Caco-2 (cell line): ENCODE results near the gene ATP9B. TPM values are rescaled to one million over a fixed set of nuclear protein-coding genes. Genes with fewer than 3 reads are reported as not detected.

Experiments used
- BruUV-seq: library from RNA; stranded (reverse); fragments of 400-500 nt; replicated peaks from 2 replicates; lab custom pipeline; 2021; lab: Mats Ljungman, UMichigan
- CTCF ChIA-PET: fragments of 300-600 bp; sonication (Branson Sonifier 250); formaldehyde crosslinking; loops from one replicate; lab custom pipeline; 2022; ENCODE audit warnings: antibody characterized with exemption; lab: Charles Lee
- POLR2A ChIA-PET: fragments of 300-600 bp; sonication (Branson Sonifier 250); formaldehyde crosslinking; loops from one replicate; lab custom pipeline; 2022; ENCODE audit warnings: antibody characterized with exemption; lab: Charles Lee
- DNase-seq, 2 experiments: peaks; one replicate each; pipeline versions ENCODE4 v3.0.0 to v3.0.0-alpha.2; 2020 to 2022
- H3K27me3 ChIP-seq: replicated peaks from 2 replicates; pipeline ENCODE4 v1.6.0; 2011; ENCODE audit warnings: low read length; ENCODE audit not compliant: control insufficient read depth, insufficient read depth
- H3K36me3 ChIP-seq: 2 replicates; pipeline ENCODE4 v1.5.1; 2011; ENCODE audit warnings: low read length; ENCODE audit not compliant: control insufficient read depth, insufficient read depth
- H3K4me1 ChIP-seq: fragments of 250-450 bp; sonication (Bioruptor Pico); 2 replicates; pipeline ENCODE4 v1.5.1; 2020; ENCODE audit warnings: mild to moderate bottlenecking
- H3K4me3 ChIP-seq: 2 replicates; pipeline ENCODE4 v1.5.1; 2011; ENCODE audit warnings: low read depth, mild to moderate bottlenecking, control low read depth, low read length
- H3K9me3 ChIP-seq: fragments of 250-450 bp; sonication (Bioruptor Pico); 2 replicates; pipeline ENCODE4 v1.5.1; 2020; ENCODE audit warnings: mild to moderate bottlenecking, moderate library complexity
- H3K27ac Mint-ChIP-seq: one replicate; pipeline ENCODE4 v1.8.0; 2022; ENCODE audit warnings: mixed read lengths; ENCODE audit not compliant: unreplicated experiment
- H3K27me3 Mint-ChIP-seq: one replicate; pipeline ENCODE4 v1.8.0; 2022; ENCODE audit warnings: mixed read lengths; ENCODE audit not compliant: insufficient read depth, unreplicated experiment
- H3K36me3 Mint-ChIP-seq: one replicate; pipeline ENCODE4 v1.8.0; 2022; ENCODE audit warnings: mild to moderate bottlenecking, mixed read lengths; ENCODE audit not compliant: insufficient read depth, unreplicated experiment
- H3K4me1 Mint-ChIP-seq: one replicate; pipeline ENCODE4 v1.8.0; 2022; ENCODE audit warnings: low read depth, mixed read lengths; ENCODE audit not compliant: unreplicated experiment
- H3K4me3 Mint-ChIP-seq: one replicate; pipeline ENCODE4 v1.8.0; 2022; ENCODE audit warnings: mild to moderate bottlenecking, moderate library complexity, mixed read lengths; ENCODE audit not compliant: unreplicated experiment
- H3K9me3 Mint-ChIP-seq: one replicate; pipeline ENCODE4 v1.8.0; 2022; ENCODE audit warnings: mixed read lengths; ENCODE audit not compliant: unreplicated experiment
- CTCF ChIP-seq, 2 experiments: fragments of 200-600 bp in 1 of 2; IDR thresholded peaks; 1 replicate in 1 of 2; 2 replicates in 1 of 2; pipeline versions ENCODE4 v1.5.1 to v1.8.0; 2011 to 2022; ENCODE audit warnings: antibody characterized with exemption in 1 of 2, control low read depth in 1 of 2, inconsistent platforms in 1 of 2, low read depth in 1 of 2, low read length in 1 of 2, mild to moderate bottlenecking in 1 of 2, moderate library complexity in 1 of 2; ENCODE audit not compliant: insufficient read depth in 1 of 2, severe bottlenecking in 1 of 2, unreplicated experiment in 1 of 2
- intact Hi-C: fragments of 100-400 bp; cut with micrococcal nuclease; formaldehyde crosslinking; loops from one replicate; pipeline ENCODE4 v1.10.0; 2022; ENCODE audit not compliant: unreplicated experiment
- total RNA-seq: library from RNA; stranded (reverse); gene quantifications from 2 replicates; pipeline ENCODE4 v1.2.3, GENCODE V29; 2022

Gene ATP9B
- total RNA-seq, 1 experiment from 2014 or later, result 15.8 TPM

- Histone ChIP-seq H3K27me3 (no peaks in the 10 kb centered on the region), H3K36me3 (no peaks in the 10 kb centered on the region), H3K4me3 (no peak overlapping the region), H3K9me3 (no peaks in the 10 kb centered on the region), H3K4me1 (no peaks in the 10 kb centered on the region)
- no TSS peak for BruUV-seq
- ChIA-PET CTCF (no interaction called here), POLR2A (no interaction called here)
- no peaks in the 10 kb centered on the region for H3K4me1 Mint-ChIP-seq
- H3K36me3 Mint-ChIP-seq, result no peaks in the 10 kb centered on the region
- H3K9me3 Mint-ChIP-seq, result no peaks in the 10 kb centered on the region
- H3K27ac Mint-ChIP-seq, result no peak overlapping the region
- H3K4me3 Mint-ChIP-seq, result no peak overlapping the region
- intact Hi-C loops, result no loop called here
- no peak for DNase-seq
- H3K27me3 Mint-ChIP-seq, result no peaks in the 10 kb centered on the region
- TF ChIP-seq CTCF (IDR thresholded peaks at IDR 0.05; ENCODE audit: insufficient read depth in 1 of 2, low read depth in 1 of 2, low read length in 1 of 2, severe bottlenecking in 1 of 2, unreplicated experiment in 1 of 2), result no peak
Observed at GRCh38 chr18:79257480-79257879, 188.3 kb downstream of the ATP9B start.

- H3K36me3 Mint-ChIP-seq, result no peaks in the 10 kb centered on the region
- POLR2A ChIA-PET, result no interaction called here
- CTCF ChIA-PET, result no interaction called here
- H3K27me3 Mint-ChIP-seq, result no peaks in the 10 kb centered on the region
- no peak overlapping the region for H3K27ac Mint-ChIP-seq
- H3K9me3 ChIP-seq, result no peaks in the 10 kb centered on the region
- H3K36me3 ChIP-seq, result no peaks in the 10 kb centered on the region
- H3K4me3 Mint-ChIP-seq, result no peak overlapping the region
- no TSS peak for BruUV-seq
- no peaks in the 10 kb centered on the region for H3K9me3 Mint-ChIP-seq
- H3K4me3 ChIP-seq, result no peak overlapping the region
- intact Hi-C loops, result no loop called here
- no peak for TF ChIP-seq CTCF (IDR thresholded peaks at IDR 0.05; ENCODE audit: insufficient read depth in 1 of 2, low read depth in 1 of 2, low read length in 1 of 2, severe bottlenecking in 1 of 2, unreplicated experiment in 1 of 2)
- H3K4me1 ChIP-seq, result no peaks in the 10 kb centered on the region
- H3K27me3 ChIP-seq, result no peaks in the 10 kb centered on the region
- H3K4me1 Mint-ChIP-seq, result no peaks in the 10 kb centered on the region
- DNase-seq, result no peak
Observed at GRCh38 chr18:79258447-79258846, 189.3 kb downstream of the ATP9B start.

GRCh38 chr18:79259218-79259617 is 190.0 kb downstream of the ATP9B start:
- Mint-ChIP-seq H3K4me1 (no peaks in the 10 kb centered on the region), H3K27me3 (no peaks in the 10 kb centered on the region), H3K4me3 (no peak overlapping the region), H3K36me3 (no peaks in the 10 kb centered on the region), H3K27ac (no peak overlapping the region), H3K9me3 (no peaks in the 10 kb centered on the region)
- Histone ChIP-seq H3K4me1 (no peaks in the 10 kb centered on the region), H3K4me3 (no peak overlapping the region), H3K36me3 (no peaks in the 10 kb centered on the region), H3K9me3 (no peaks in the 10 kb centered on the region), H3K27me3 (no peaks in the 10 kb centered on the region)
- intact Hi-C loops, result no loop called here
- ChIA-PET CTCF (no interaction called here), POLR2A (no interaction called here)
- no TSS peak for BruUV-seq
- DNase-seq, result no peak
- TF ChIP-seq CTCF (IDR thresholded peaks at IDR 0.05; ENCODE audit: insufficient read depth in 1 of 2, low read depth in 1 of 2, low read length in 1 of 2, severe bottlenecking in 1 of 2, unreplicated experiment in 1 of 2), result no peak
